ENCODE measurements around the gene POC1A.

Gene POC1A

DNA sequence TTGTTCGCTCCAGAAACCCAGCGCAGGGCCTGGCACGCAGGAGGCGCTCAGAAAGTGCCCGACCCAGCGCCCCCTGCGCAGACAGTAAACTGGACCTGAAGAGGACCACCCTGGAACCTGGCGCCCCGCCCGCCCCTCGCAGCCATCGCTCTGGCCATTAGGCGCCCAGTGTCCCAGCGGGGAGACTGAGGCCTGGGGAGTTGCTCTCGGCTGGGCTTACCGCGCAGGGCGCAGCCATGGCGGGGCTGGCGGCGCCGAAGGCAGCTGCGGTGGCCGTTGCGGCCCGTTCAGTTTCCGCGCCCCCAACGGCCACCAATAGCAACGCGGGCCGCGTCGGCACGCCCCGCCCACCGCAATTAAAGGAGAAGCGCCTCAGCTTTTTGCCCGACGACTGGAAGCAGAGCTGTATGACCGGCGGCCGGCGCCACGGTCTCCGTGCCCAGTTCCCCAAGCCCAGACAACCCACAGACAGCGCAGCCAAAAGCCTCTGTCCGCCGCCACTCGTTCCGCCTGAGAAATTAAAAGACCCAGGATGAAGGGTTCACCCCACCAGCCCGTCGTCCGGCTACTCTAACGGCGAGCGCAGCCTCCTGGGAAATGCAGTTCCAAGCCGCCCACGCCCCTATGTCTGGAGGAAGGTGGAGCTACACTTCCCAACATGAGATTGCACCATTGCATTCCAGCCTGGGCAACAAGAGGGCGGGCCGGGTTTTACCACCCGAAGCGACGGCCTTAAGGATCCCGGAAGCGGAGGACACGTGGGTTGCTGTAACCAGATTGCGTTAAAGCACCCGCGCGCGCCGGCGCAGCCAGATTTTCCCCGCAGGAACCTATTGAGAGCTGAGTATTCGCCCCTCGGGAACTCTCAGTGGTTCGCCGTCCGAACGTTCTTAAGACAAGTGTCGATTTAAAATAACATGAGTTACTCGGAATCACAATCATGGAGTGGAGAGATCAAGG is at the start of gene POC1A:
POC1A (minus strand) TSS at position 289 of the 960 bp plus-strand sequence; CDS start at position 238, 51 bp downstream.
- DNase-seq, result peak; percentile 83

GRCh38 chr3:52203701-52204100 is 49.5 kb upstream of the POC1A start:
- no peak for DNase-seq

DNA sequence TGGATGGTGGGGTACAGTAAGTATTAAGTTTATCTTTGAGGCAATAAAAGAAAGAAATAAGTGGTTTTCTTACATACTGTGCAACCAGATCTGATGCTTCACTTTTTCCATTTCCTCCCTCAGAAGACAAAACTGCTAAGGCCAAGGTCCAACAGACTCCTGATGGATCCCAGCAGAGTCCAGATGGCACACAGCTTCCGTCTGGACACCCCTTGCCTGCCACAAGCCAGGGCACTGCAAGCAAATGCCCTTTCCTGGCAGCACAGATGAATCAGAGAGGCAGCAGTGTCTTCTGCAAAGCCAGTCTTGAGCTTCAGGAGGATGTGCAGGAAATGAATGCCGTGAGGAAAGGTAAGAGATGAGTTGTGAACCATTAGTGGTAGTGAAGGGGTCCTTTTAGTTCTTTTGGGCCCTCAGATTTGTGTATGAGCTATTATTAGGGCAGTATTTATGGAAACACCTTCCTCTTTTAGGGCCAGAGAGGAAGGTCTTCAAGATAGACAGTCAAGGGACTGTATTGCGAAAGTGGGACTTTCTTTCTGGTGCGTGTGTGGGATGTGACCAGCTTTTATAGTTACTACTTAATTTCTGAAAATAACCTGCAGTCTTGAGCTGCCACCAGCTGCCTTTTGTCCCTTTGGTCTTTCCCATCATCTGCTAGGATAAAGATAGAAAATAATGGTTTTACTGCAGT is 48.3 kb upstream of the POC1A start:
- no peak for DNase-seq

- no peak for DNase-seq
These were observed 46.9 kb upstream of the POC1A start for GRCh38 chr3:52200981-52201679.

- DNase-seq, result no peak
These were observed 44.7 kb upstream of the POC1A start for GRCh38 chr3:52198643-52199608.

DNA sequence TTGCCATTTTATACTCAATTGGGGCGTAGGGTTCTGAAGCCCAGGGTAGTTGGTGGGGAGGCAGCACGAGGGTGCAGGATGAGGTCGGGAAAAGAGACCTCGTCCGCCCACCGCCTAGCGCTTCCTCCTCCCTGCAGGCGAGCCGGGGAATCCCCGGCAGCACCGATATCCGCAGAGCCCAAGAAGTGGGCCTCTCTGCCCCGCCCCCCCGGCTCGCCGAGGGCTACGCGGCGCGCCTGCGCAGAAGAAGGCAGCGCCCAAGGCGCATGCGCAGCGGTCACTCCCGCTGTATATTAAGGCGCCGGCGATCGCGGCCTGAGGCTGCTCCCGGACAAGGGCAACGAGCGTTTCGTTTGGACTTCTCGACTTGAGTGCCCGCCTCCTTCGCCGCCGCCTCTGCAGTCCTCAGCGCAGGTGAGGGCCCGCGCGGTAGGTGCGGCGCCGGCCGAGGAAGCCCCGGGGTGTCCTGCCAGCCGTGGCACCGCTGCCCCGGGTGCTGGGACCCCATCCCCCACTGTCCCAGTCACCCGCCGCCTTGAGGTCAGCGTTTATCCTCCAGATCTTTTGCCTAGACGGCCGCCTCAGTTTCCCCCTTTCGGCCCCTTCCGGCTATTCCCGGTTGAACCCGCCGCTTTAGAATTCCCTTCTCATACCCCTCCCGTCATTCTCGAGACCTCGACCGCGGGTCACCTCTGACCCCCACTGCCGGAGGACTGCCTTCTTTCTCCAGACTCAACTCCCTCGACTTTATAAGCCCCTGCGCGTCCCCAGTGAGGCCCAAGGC is 43.8 kb upstream of the POC1A start, which contains the start of gene ALAS1:
ALAS1 (plus strand) TSS at position 319 of the 784 bp plus-strand sequence. CDS start 1,082 bp downstream, outside the sequence.
- DNase-seq, result peak; percentile 96

GRCh38 chr3:52197499-52197841 is 43.2 kb upstream of the POC1A start:
- DNase-seq, result no peak

GRCh38 chr3:52196977-52197376 is 42.8 kb upstream of the POC1A start:
- DNase-seq, result no peak

GRCh38 chr3:52195823-52196331 is 41.7 kb upstream of the POC1A start:
- no peak for DNase-seq

GRCh38 chr3:52195291-52195597 is 41.0 kb upstream of the POC1A start:
- no peak for DNase-seq

GRCh38 chr3:52194485-52195290 is 40.5 kb upstream of the POC1A start:
- DNase-seq, result no peak

DNA sequence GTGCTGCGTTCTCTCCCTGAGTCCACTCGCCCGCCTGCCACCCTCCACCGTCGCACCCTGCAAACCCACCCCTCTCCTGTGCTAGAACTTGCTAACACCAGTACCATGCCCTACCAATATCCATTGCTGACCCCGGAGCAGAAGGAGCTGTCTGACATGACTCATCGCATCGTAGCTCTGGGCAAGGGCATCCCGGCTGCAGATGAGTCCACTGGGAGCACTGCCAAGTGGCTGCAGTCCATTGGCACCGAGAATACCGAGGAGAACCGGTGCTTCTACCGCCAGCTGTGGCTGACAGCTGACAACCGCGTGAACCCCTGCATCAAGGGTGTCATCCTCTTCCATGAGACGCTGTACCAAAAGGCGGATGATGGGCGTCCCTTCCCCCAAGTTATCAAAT is 38.8 kb upstream of the POC1A start:
- no peak for DNase-seq

GRCh38 chr3:52191663-52192062 is 37.4 kb upstream of the POC1A start:
- no peak for DNase-seq

- no peak for DNase-seq
These were observed 36.3 kb upstream of the POC1A start for GRCh38 chr3:52190294-52191074.

- no peak for DNase-seq
These were observed 34.3 kb upstream of the POC1A start for GRCh38 chr3:52188556-52188955.

DNA sequence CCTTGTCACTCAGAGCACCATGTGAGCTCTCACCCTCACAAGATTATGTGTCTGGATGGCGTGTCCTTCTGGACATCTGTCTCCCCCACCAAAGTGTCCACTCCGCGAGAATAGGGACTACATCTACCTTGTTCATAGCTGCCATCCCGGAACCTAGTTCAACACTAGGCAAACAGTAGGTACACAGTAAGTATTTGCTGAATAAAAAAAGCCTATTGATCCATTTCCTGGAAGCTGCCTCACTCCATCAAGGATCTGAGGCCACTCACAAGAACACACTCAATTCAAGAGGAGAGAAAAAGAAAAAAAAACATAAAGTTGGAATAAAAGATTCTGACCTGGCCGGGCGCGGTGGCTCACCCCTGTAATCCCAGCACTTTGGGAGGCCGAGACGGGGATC is 32.5 kb upstream of the POC1A start:
- no peak for DNase-seq

DNA sequence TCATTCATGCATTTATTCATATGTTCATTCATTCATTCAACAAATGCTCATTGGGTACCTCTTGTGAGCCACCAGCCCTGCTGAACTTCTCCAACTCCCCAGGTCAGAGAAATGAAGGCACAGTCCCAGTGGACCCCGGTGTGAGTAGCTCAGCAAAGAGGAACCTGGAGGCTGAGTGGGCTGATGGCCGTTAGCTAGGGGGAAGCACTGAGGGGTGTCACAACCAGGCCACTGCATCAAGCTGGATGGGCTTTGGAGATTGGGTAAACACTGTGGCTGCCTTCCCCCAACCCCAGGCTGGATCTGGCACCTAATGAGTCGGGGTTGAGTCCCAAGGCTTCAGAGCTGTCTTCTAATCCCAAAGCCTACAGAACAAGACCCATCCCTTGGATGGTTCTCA is 31.6 kb upstream of the POC1A start:
- no peak for DNase-seq

GRCh38 chr3:52185311-52185710 is 31.1 kb upstream of the POC1A start:
- no peak for DNase-seq

- no peak for DNase-seq
These were observed 30.5 kb upstream of the POC1A start for GRCh38 chr3:52184690-52185089.
